ENCODE data around the gene AMY1C. TPM values are rescaled to one million over a fixed set of nuclear protein-coding genes. Genes with fewer than 3 reads are reported as not detected.

Gene AMY1C
- total RNA-seq, 1 experiment from 2014 or later: not detected

- CTCF ChIA-PET: no interaction called here
- Histone ChIP-seq H3K9me3 (no peaks in the 10 kb centered on the region), H3K36me3 (ENCODE audit: control insufficient read depth, insufficient read depth, low read length) (no peaks in the 10 kb centered on the region), H3K4me3 (ENCODE audit: low read depth, low read length) (no peak overlapping the region), H3K27me3 (replicated peaks; ENCODE audit: control insufficient read depth, insufficient read depth, low read length) (no peaks in the 10 kb centered on the region), H3K4me1 (no peaks in the 10 kb centered on the region)
- no peaks in the 10 kb centered on the region for H3K36me3 Mint-ChIP-seq (ENCODE audit: insufficient read depth, unreplicated experiment)
- H3K4me3 Mint-ChIP-seq (ENCODE audit: unreplicated experiment): no peak overlapping the region
- H3K27ac Mint-ChIP-seq (ENCODE audit: unreplicated experiment): no peak overlapping the region
- H3K4me1 Mint-ChIP-seq (ENCODE audit: low read depth, unreplicated experiment): no peaks in the 10 kb centered on the region
- no peaks in the 10 kb centered on the region for H3K9me3 Mint-ChIP-seq (ENCODE audit: unreplicated experiment)
- intact Hi-C loops (cut with micrococcal nuclease; ENCODE audit: unreplicated experiment): loop anchor here (2.0 to 5.0 kb wide), 2 partner anchors 344 to 474 kb away; no protein-coding TSS in a partner anchor
- H3K27me3 Mint-ChIP-seq (ENCODE audit: insufficient read depth, unreplicated experiment): no peaks in the 10 kb centered on the region
- BruUV-seq (replicated peaks): no TSS peak
- DNase-seq: no peak
- POLR2A ChIA-PET: no interaction called here
- TF ChIP-seq CTCF (IDR thresholded peaks at IDR 0.05; ENCODE audit: insufficient read depth in 1 of 2, low read depth in 1 of 2, low read length in 1 of 2, severe bottlenecking in 1 of 2, unreplicated experiment in 1 of 2): no peak
Measured at GRCh38 chr1:103788377-103788776, 38.7 kb downstream of the AMY1C start.

GRCh38 chr1:103790172-103790571 lies 40.5 kb downstream of the AMY1C start:
- Mint-ChIP-seq H3K9me3 (ENCODE audit: unreplicated experiment) (no peaks in the 10 kb centered on the region), H3K27ac (ENCODE audit: unreplicated experiment) (no peak overlapping the region), H3K4me3 (ENCODE audit: unreplicated experiment) (no peak overlapping the region), H3K4me1 (ENCODE audit: low read depth, unreplicated experiment) (no peaks in the 10 kb centered on the region), H3K27me3 (ENCODE audit: insufficient read depth, unreplicated experiment) (no peaks in the 10 kb centered on the region), H3K36me3 (ENCODE audit: insufficient read depth, unreplicated experiment) (no peaks in the 10 kb centered on the region)
- DNase-seq: no peak
- no peak overlapping the region for H3K4me3 ChIP-seq (ENCODE audit: low read depth, low read length)
- TF ChIP-seq CTCF (IDR thresholded peaks at IDR 0.05; ENCODE audit: insufficient read depth in 1 of 2, low read depth in 1 of 2, low read length in 1 of 2, severe bottlenecking in 1 of 2, unreplicated experiment in 1 of 2): no peak
- intact Hi-C loops (cut with micrococcal nuclease; ENCODE audit: unreplicated experiment): no loop called here
- H3K27me3 ChIP-seq (replicated peaks; ENCODE audit: control insufficient read depth, insufficient read depth, low read length): no peaks in the 10 kb centered on the region
- H3K9me3 ChIP-seq: no peaks in the 10 kb centered on the region
- no TSS peak for BruUV-seq (replicated peaks)
- H3K36me3 ChIP-seq (ENCODE audit: control insufficient read depth, insufficient read depth, low read length): no peaks in the 10 kb centered on the region
- H3K4me1 ChIP-seq: no peaks in the 10 kb centered on the region
- ChIA-PET POLR2A (no interaction called here), CTCF (no interaction called here)

Other genes starting within 250 kb of the AMY1C start
- 8.1 and 9.1 TPM in 2 replicates for gene RNPC3, start 224.2 kb upstream of the AMY1C start, total RNA-seq (2022)
- gene AMY2B, start 178.3 kb upstream of the AMY1C start, total RNA-seq (2022): 0.16 and 0.25 TPM in 2 replicates
- not detected in 2 replicates for gene AMY2A, start 132.5 kb upstream of the AMY1C start, total RNA-seq (2022)
- not detected in 2 replicates for gene AMY1A, start 94.1 kb upstream of the AMY1C start, total RNA-seq (2022)
- gene AMY1B, start 53.7 kb upstream of the AMY1C start, total RNA-seq (2022): not detected in 2 replicates

Measured in Caco-2 (cell line).